Liver (tissue), 9 donors: Measurements from ENCODE around the gene CERKL. TPM values are rescaled to one million over a fixed set of nuclear protein-coding genes. Genes with fewer than 3 reads are reported as not detected.

ENCODE experiments used
- DNase-seq: peaks from one replicate; pipeline ENCODE4 v3.0.0-alpha.2; 2017; ENCODE audit warnings: low spot score
- H3K27ac ChIP-seq, 2 donors: one replicate each; pipeline ENCODE4 v1.7.0; 2013; ENCODE audit warnings: inconsistent platforms in 2 of 2, low read length in 2 of 2, control low read depth in 1 of 2, low read depth in 1 of 2, mild to moderate bottlenecking in 1 of 2
- H3K27me3 ChIP-seq, 4 donors: one replicate each; pipeline versions ENCODE4 v1.6.1 to v1.7.0; 2013; ENCODE audit warnings: low read length in 3 of 4, inconsistent platforms in 1 of 4, mild to moderate bottlenecking in 1 of 4, moderate library complexity in 1 of 4; ENCODE audit not compliant: control insufficient read depth in 4 of 4, insufficient read depth in 4 of 4
- H3K36me3 ChIP-seq, 4 donors: one replicate each; pipeline versions ENCODE4 v1.6.1 to v1.7.0; 2013; ENCODE audit warnings: low read length in 3 of 4, mild to moderate bottlenecking in 3 of 4, low read depth in 1 of 4, moderate library complexity in 1 of 4; ENCODE audit not compliant: control insufficient read depth in 4 of 4, insufficient read depth in 3 of 4
- H3K4me1 ChIP-seq, 4 donors: one replicate each; pipeline versions ENCODE4 v1.6.1 to v1.7.0; 2013; ENCODE audit warnings: low read length in 3 of 4, mild to moderate bottlenecking in 3 of 4, moderate library complexity in 1 of 4; ENCODE audit not compliant: control insufficient read depth in 4 of 4, insufficient read depth in 4 of 4
- H3K4me3 ChIP-seq, 3 donors: one replicate each; pipeline versions ENCODE4 v1.6.1 to v1.7.0; 2013; ENCODE audit warnings: low read length in 3 of 3, control low read depth in 1 of 3, low read depth in 1 of 3, mild to moderate bottlenecking in 1 of 3
- H3K9ac ChIP-seq, 2 donors: one replicate each; pipeline ENCODE4 v1.7.0; 2013; ENCODE audit warnings: low read length in 2 of 2, mild to moderate bottlenecking in 2 of 2, moderate library complexity in 2 of 2, control low read depth in 1 of 2, low read depth in 1 of 2
- H3K9me3 ChIP-seq, 4 donors: one replicate each; pipeline versions ENCODE4 v1.6.1 to v1.7.0; 2013; ENCODE audit warnings: low read length in 3 of 4; ENCODE audit not compliant: control insufficient read depth in 4 of 4
- ATF3 ChIP-seq: IDR thresholded peaks from 2 replicates; pipeline ENCODE4 v1.6.1; 2016; ENCODE audit warnings: antibody characterized with exemption
- EGR1 ChIP-seq, 2 donors: IDR thresholded peaks; 2 replicates each; pipeline ENCODE4 v1.6.1; 2016 to 2018; ENCODE audit warnings: antibody characterized with exemption in 2 of 2, low read depth in 2 of 2
- FOXA1 ChIP-seq: IDR thresholded peaks from 2 replicates; pipeline ENCODE4 v1.6.1; 2016; ENCODE audit warnings: antibody characterized with exemption
- FOXA2 ChIP-seq: IDR thresholded peaks from 2 replicates; pipeline ENCODE4 v1.6.1; 2016; ENCODE audit warnings: antibody characterized with exemption
- GABPA ChIP-seq, 2 donors: IDR thresholded peaks in 1 of 2; conservative IDR thresholded peaks in 1 of 2; 2 replicates each; pipeline ENCODE4 v1.6.1; 2016; ENCODE audit warnings: antibody characterized with exemption in 2 of 2, mild to moderate bottlenecking in 1 of 2, moderate library complexity in 1 of 2
- HNF4A ChIP-seq, 2 donors: conservative IDR thresholded peaks; 2 replicates each; pipeline ENCODE4 v1.6.1; 2016; ENCODE audit warnings: antibody characterized with exemption in 2 of 2, mild to moderate bottlenecking in 2 of 2
- HNF4G ChIP-seq: IDR thresholded peaks from 2 replicates; pipeline ENCODE4 v1.6.1; 2016; ENCODE audit warnings: antibody characterized with exemption
- JUND ChIP-seq, 2 donors: IDR thresholded peaks; 2 replicates each; pipeline ENCODE4 v1.6.1; 2016; ENCODE audit warnings: antibody characterized with exemption in 2 of 2
- NR2F2 ChIP-seq: IDR thresholded peaks from 2 replicates; pipeline ENCODE4 v1.6.1; 2016; ENCODE audit warnings: antibody characterized with exemption
- RAD21 ChIP-seq, 2 donors: IDR thresholded peaks; 2 replicates each; pipeline ENCODE4 v1.6.1; 2016; ENCODE audit warnings: antibody characterized with exemption in 2 of 2, mild to moderate bottlenecking in 2 of 2
- REST ChIP-seq: IDR thresholded peaks from 2 replicates; pipeline ENCODE4 v1.6.1; 2016; ENCODE audit warnings: antibody characterized with exemption, mild to moderate bottlenecking
- RXRA ChIP-seq, 2 donors: IDR thresholded peaks; 2 replicates each; pipeline ENCODE4 v1.6.1; 2017 to 2018; ENCODE audit warnings: antibody characterized with exemption in 2 of 2, mild to moderate bottlenecking in 1 of 2
- SP1 ChIP-seq: IDR thresholded peaks from 2 replicates; pipeline ENCODE4 v1.6.1; 2018; ENCODE audit warnings: antibody characterized with exemption, mild to moderate bottlenecking
- TAF1 ChIP-seq: conservative IDR thresholded peaks from 2 replicates; pipeline ENCODE4 v1.6.1; 2016; ENCODE audit warnings: antibody characterized with exemption, mild to moderate bottlenecking
- WGBS: extraction: QIAGEN DNeasy Blood & Tissue Kit; methylation state at CpG from one replicate; pipeline ENCODE4 v1.1.7; 2013; 5-methylcytosine and 5-hydroxymethylcytosine counted together
- polyA plus RNA-seq, 2 donors: library from polyadenylated mRNA; stranded (reverse) in 1 of 2; unstranded in 1 of 2; fragments of 200-250 nt in 1 of 2; fragments of >200 nt in 1 of 2; fragmentation: Nextera tagmentation in 1 of 2; extraction: Ambion mirVana in 1 of 2; gene quantifications; one replicate each; pipeline versions ENCODE4 v1.2.1 to v1.2.3, GENCODE V29; 2013 to 2015
- total RNA-seq, 2 donors: library from RNA; depleted of rRNA; stranded (reverse); fragments of >200 nt; gene quantifications; one replicate each; pipeline ENCODE4 v1.2.3, GENCODE V29; 2014
- TF ChIP-seq, protein P1 (sequence below): IDR thresholded peaks from 2 replicates; pipeline ENCODE4 v1.6.1; 2016; ENCODE audit warnings: antibody characterized with exemption
- TF ChIP-seq, protein P2 (sequence below): fragments of 150-350 bp; IDR thresholded peaks from 2 replicates; pipeline ENCODE4 v1.5.1; 2017; ENCODE audit warnings: improper control_type of control experiment, low read depth, low read length; ENCODE audit not compliant: missing input control
- TF ChIP-seq, protein P3 (sequence below): IDR thresholded peaks from 2 replicates; pipeline ENCODE4 v1.6.1; 2016; ENCODE audit warnings: antibody characterized with exemption
- donor health status: healthy.
- donor health status: healthy.
- donor health status: healthy.
- donor health status: healthy.
- donor health status: healthy.

CERKL gene
- total and polyA plus RNA-seq, 4 donors: 0.50 to 0.79 TPM; not detected in 2

GRCh38 chr2:181690860-181691259 lies 34.0 kb upstream of the CERKL start:
- TF ChIP-seq FOXA2 (no peak), ATF3 (no peak), NR2F2 (no peak), REST (no peak), GABPA (IDR thresholded peaks at IDR 0.05 in 1 of 2, conservative IDR thresholded peaks at IDR 0.05 in 1 of 2) (no peak), SP1 (no peak), RAD21 (IDR thresholded peaks at IDR 0.05) (no peak), HNF4A (conservative IDR thresholded peaks at IDR 0.05) (no peak), TAF1 (no peak), EGR1 (IDR thresholded peaks at IDR 0.05; ENCODE audit: low read depth in 2 of 2) (no peak), RXRA (IDR thresholded peaks at IDR 0.05) (no peak)
- TF ChIP-seq, protein P1, sequence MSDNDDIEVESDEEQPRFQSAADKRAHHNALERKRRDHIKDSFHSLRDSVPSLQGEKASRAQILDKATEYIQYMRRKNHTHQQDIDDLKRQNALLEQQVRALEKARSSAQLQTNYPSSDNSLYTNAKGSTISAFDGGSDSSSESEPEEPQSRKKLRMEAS: no peak
- 57% methylated on average over 2 of the region's 2 CpGs for WGBS

GRCh38 chr2:181686576-181687185 lies 29.8 kb upstream of the CERKL start:
- no peak overlapping the region for H3K27ac ChIP-seq
- peaks cover 0 to 5% (median 0%) of the 10 kb centered on the region in 4 donors for H3K9me3 ChIP-seq
- H3K27me3 ChIP-seq: peaks cover 0 to 23% (median 8%) of the 10 kb centered on the region in 4 donors
- TF ChIP-seq EGR1 (IDR thresholded peaks at IDR 0.05; ENCODE audit: low read depth in 2 of 2) (no peak), JUND (IDR thresholded peaks at IDR 0.05) (no peak), GABPA (IDR thresholded peaks at IDR 0.05 in 1 of 2, conservative IDR thresholded peaks at IDR 0.05 in 1 of 2) (no peak), FOXA1 (no peak), ATF3 (no peak), RAD21 (IDR thresholded peaks at IDR 0.05) (no peak), HNF4G (no peak), FOXA2 (no peak), SP1 (no peak), REST (no peak), HNF4A (conservative IDR thresholded peaks at IDR 0.05) (no peak), TAF1 (no peak), RXRA (IDR thresholded peaks at IDR 0.05) (no peak)
- TF ChIP-seq, protein P2, sequence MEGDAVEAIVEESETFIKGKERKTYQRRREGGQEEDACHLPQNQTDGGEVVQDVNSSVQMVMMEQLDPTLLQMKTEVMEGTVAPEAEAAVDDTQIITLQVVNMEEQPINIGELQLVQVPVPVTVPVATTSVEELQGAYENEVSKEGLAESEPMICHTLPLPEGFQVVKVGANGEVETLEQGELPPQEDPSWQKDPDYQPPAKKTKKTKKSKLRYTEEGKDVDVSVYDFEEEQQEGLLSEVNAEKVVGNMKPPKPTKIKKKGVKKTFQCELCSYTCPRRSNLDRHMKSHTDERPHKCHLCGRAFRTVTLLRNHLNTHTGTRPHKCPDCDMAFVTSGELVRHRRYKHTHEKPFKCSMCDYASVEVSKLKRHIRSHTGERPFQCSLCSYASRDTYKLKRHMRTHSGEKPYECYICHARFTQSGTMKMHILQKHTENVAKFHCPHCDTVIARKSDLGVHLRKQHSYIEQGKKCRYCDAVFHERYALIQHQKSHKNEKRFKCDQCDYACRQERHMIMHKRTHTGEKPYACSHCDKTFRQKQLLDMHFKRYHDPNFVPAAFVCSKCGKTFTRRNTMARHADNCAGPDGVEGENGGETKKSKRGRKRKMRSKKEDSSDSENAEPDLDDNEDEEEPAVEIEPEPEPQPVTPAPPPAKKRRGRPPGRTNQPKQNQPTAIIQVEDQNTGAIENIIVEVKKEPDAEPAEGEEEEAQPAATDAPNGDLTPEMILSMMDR: no peak
- TF ChIP-seq, protein P1: no peak
- TF ChIP-seq, protein P3, sequence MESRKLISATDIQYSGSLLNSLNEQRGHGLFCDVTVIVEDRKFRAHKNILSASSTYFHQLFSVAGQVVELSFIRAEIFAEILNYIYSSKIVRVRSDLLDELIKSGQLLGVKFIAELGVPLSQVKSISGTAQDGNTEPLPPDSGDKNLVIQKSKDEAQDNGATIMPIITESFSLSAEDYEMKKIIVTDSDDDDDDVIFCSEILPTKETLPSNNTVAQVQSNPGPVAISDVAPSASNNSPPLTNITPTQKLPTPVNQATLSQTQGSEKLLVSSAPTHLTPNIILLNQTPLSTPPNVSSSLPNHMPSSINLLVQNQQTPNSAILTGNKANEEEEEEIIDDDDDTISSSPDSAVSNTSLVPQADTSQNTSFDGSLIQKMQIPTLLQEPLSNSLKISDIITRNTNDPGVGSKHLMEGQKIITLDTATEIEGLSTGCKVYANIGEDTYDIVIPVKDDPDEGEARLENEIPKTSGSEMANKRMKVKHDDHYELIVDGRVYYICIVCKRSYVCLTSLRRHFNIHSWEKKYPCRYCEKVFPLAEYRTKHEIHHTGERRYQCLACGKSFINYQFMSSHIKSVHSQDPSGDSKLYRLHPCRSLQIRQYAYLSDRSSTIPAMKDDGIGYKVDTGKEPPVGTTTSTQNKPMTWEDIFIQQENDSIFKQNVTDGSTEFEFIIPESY: no peak
- no peak overlapping the region for H3K9ac ChIP-seq
- no peak for DNase-seq
- WGBS: 54% methylated on average over 6 of the region's 6 CpGs
- H3K36me3 ChIP-seq: no peaks in the 10 kb centered on the region
- H3K4me1 ChIP-seq: peaks cover 2 to 8% (median 4%) of the 10 kb centered on the region in 4 donors
- no peak overlapping the region for H3K4me3 ChIP-seq

More at GRCh38 chr2:181690860-181691259, 34.0 kb upstream of the CERKL start:
- H3K27ac ChIP-seq: no peak overlapping the region
- peaks cover 0 to 10% (median 0%) of the 10 kb centered on the region in 4 donors for H3K27me3 ChIP-seq
- no peaks in the 10 kb centered on the region for H3K4me1 ChIP-seq
- H3K9me3 ChIP-seq: no peaks in the 10 kb centered on the region
- H3K36me3 ChIP-seq: no peaks in the 10 kb centered on the region
- no peak for DNase-seq
- no peak overlapping the region for H3K9ac ChIP-seq
- H3K4me3 ChIP-seq: no peak overlapping the region
